GM15510 (cell line): ENCODE results near the gene GPR39.

Source experiments
- POLR2A ChIP-seq: IDR thresholded peaks from 3 replicates; pipeline ENCODE4 v1.6.1; 2011; ENCODE audit warnings: borderline replicate concordance; ENCODE audit not compliant: insufficient read length; ENCODE audit errors: extremely low read depth

The GPR39 gene

DNA sequence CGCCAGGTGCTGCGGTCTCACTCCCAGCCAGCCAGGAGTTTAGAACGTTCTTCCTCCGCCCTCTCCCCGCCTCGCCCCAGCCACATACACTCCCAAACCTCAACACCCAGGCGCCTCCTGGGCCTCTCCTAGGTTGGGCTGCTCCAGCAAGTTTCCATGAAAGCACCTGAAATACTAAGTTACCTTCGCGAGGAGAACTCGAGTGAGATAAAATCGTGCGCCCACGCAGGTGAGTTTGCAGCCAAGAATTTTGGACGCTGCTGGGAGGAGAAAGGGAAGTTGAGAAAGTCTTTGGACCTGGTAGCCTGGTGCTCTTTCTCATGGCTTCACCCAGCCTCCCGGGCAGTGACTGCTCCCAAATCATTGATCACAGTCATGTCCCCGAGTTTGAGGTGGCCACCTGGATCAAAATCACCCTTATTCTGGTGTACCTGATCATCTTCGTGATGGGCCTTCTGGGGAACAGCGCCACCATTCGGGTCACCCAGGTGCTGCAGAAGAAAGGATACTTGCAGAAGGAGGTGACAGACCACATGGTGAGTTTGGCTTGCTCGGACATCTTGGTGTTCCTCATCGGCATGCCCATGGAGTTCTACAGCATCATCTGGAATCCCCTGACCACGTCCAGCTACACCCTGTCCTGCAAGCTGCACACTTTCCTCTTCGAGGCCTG, at the start of gene GPR39:
GPR39 (plus strand) TSS at position 83 of the 673 bp plus-strand sequence.
- TF ChIP-seq POLR2A, result no peak

DNA sequence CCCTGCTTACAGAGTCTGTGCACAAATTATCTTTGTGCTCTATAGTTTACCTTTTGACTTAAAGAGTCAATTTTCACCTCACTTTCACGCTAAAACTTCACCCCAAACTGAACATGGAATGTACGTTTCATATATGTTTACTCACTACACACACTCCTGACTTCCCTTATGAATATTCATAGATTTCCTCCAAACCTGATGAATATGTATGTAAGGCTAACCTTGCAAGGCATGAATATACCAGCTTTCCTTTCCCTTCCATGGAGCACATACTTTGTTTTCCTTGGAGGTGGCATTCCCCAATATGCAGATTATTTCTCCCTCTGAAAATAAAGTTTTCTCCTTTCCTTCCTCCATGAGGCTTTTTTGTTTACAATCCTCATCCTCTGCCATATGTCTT, 48.4 kb upstream of the GPR39 start:
- TF ChIP-seq POLR2A, result no peak

DNA sequence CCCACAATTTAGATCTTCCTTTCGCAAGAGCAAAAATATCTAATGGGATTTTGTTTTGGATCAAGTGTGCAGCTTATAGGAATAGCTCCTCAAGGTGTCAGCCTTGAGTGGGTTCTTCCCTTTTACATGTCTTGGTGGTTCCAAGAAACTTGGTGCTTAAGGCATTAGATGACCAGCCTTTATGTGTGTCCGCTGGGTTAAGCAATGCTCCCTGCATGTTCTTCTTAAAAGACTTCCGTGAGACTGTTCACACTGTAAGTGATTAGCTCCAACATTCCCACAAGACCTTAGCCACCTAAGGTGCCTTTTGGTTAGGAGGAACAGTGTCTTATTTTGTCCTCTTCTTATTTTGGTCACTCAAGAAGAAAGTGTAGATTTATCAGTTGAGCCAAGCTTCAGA, 44.3 kb upstream of the GPR39 start:
- no peak for TF ChIP-seq POLR2A

DNA sequence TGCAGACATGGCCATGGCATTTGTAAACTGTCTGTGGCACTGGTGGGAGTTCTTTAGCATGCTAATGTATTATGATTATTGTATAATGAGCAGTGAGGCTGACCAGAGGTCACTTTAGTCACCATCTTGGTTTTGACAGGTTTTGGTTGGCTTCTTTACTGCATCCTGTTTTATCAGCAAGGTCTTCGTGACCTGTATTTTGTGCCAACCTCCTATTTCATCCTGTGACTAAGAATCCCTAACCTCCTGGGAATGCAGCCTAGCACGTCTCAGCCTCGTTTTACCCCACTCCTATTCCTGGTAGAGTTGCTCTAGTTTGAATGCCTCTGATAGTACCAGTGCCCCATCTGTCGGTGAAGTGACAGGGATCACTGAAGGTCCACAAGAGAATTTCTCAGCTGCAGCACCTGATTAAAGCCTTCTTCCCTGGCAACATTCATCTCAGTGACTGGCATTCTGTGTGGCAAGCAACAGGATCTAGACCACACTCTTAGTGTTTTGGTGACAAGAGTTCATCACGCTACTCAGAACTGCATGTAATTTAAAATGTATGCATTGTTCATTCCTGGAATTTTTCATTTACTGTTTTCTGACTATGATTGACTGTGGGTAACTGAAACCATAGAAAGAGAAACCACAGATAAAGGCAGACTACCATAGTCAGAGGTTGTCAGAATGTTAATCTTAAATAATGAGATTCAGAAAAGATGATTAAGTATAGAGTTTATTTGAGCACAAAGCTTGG, 43.0 kb upstream of the GPR39 start:
- TF ChIP-seq POLR2A, result no peak

DNA sequence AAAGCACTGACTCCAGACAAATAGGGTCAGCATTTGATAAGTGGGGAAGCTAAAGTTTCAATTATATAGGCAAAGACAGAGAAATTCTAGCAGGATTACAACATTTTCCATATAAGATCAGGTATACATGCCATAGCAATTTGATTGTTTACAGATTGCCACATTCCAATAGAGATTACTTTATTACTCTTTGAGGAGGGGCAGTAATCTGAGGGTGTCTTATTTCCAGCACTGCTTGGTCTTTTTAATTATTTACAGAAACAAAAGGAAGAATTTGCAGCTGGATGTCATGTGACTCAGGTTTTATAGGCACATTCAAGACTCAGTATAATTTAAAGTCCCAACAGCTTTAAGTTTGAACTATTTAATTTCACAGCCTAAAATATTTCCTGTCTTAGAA, 42.5 kb upstream of the GPR39 start:
- no peak for TF ChIP-seq POLR2A

DNA sequence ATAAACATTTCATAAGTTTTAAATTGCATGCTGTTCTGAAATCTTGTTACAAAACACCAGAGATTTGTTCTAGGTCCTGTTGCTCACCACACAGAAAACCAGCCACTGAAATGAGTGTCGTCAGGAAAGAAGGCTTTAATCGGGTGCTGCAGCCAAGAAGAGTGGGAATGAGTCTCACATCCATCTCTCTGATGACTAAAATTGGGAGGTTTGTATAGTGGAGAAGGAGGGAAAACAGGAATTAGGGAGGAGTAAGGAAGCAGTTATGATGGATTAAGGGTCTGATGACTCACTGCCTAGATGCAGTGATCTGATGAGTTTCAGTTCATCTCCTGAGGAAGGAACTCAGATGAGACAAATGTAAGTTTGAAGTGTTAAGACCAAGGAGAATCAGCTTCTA, 42.1 kb upstream of the GPR39 start:
- no peak for TF ChIP-seq POLR2A

DNA sequence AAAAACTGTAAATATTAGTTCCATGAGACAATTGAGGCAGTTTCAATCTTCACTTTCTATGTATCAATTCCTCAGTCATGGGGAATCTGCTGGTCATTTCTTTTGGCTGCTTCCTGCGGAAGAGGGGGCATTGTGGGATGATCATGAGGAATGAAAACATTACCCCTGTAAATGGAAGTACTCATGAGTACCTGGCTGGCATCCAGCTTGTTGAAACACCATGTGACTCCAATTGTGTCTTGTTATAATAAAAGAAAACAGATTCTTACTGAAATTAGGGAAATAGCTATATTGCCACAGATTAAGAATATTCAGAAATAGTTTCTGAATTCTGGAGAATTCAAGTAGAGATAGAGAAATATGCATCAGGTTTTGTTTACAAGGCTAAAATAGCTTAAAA, 41.6 kb upstream of the GPR39 start:
- TF ChIP-seq POLR2A, result no peak

DNA sequence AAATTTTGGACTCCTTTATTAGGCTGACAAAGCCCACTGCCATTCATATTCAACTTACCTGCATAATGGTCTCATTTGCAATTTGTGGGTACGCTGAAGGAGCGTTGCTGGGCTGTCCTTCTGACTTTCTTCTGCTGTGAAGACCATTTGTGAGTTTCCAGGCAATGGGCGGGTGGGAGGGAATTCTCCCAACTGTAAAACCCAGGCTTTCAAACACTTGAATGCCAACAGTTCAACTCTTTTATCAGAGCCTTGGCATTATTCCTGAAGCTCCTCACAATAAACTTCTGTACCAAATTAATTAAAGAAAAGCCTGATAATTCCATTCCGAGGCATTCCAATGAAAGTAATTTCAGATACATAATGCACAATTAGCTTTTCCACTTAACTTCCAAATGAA, 35.2 kb upstream of the GPR39 start:
- no peak for TF ChIP-seq POLR2A

DNA sequence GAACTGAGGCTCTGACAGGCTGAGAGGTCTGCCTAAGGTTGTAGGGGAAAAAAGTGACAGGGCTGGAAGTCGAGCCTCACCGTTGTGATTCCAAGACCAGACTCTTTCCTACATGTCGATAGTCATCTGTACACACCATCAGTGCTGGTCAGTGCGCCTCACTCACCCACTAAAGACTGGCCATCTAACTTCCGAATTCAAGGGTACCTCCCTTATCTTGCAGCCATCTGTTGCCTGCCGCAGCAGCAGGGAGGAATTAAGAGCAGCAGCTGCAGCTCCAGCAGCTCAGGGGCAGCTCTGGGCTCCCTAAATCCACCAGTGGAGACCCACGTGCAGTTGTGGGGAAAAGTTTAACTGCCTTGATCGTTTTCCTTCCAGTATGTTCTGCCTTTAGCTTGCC, 32.6 kb upstream of the GPR39 start:
- TF ChIP-seq POLR2A, result no peak

DNA sequence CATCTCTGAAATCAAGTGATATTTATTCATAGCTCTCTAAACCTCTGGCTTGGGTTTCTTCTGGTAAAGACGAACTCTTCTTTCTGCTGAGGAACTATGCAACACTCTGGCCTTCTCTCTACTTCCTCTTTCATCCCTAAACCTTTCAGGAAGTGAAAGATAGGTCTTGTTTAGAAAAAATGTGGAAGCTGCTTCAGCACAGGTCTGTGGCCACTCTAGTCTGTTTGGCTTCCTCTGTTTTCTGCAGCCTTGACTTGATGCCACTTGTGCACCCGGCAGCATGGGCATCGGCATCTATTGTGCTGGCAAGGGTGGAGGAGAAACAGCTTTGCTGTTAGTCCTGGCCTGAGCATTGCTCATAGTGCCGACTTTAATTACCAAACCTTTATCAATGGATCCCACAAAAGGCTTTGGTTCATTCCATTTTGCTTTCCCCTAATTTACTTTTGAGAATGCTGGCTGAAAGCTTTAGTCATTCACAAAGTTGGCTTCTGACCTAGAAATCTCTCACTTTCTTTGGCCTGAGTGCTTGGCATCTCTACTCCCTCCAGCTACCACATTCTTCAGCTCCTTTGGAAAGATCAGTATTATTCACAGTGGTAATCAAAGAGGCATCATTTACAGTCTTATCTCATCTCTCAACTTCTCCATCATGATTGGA, 32.0 kb upstream of the GPR39 start:
- TF ChIP-seq POLR2A, result no peak

DNA sequence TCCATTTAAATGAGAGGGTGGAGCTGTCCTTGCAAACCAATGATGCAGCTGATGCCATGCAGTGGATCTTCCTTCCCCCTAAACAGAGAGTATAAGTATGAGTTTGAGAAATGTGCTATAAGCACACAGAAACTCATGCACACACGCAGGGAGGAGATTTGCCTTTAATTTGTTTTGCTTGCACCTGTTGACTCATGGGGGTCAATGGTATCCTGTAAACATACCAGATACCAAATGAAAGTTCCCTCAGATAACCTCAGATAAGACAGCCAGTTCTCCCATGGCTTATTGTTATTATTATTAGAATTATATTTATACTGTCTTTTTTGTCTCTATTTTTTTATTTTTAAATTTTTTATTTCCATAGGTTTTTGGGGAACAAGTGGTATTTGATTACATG, 29.5 kb upstream of the GPR39 start:
- no peak for TF ChIP-seq POLR2A

DNA sequence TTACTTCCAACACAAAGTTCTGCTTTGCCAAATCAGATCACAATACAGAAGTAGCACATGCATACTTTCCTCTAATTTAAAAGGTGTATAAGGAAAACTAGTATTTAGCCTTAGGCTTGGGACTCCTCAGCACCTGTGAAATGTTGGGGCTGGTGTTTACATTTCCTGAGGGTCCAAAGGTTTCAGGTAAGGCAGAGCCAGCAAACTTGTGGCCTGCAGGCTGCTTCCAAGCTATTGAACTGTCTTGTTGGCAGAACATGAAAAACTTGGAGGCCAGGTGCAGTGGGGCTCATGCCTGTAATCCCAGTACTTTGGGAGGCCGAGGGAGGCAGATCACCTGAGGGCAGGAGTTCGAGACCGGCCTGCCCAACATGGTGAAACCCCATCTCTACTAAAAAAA, 26.5 kb upstream of the GPR39 start:
- no peak for TF ChIP-seq POLR2A

DNA sequence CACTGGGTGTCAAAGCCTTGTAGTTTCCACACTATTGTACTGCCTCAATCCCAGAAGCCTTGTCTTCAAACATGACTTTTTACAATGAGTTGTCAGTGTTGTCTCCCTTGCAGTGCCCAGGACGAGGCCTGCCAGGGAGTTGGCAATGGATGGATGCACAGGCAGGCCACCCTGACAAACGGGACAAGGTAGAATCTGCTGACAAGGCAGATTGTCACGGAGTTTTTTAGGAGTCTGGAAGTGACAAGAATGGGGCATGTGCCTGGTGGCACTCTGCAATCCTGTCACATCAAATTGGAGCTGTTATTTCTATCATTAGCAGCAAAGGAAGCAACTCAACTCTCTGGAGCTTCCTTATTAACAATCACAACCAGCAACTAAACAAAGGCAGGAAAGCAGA, 25.2 kb upstream of the GPR39 start:
- no peak for TF ChIP-seq POLR2A

DNA sequence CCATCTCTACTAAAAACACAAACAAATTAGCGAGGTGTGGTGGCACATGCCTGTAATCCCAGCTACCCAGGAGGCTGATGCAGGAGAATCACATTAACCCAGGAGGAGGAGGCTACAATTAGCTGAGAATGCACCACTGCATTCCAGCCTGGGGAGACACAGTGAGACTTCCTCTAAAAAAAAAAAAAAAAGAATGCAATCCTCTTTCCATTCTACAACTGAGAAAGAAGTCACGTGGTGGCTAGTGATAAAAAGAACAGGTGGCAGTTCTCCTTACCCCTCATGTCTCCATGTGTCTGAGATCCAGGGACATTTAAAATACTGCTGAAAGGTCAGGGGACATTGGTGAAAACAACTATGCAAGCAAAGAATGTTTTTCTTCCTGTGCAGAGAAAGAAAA, 24.4 kb upstream of the GPR39 start:
- TF ChIP-seq POLR2A, result no peak

DNA sequence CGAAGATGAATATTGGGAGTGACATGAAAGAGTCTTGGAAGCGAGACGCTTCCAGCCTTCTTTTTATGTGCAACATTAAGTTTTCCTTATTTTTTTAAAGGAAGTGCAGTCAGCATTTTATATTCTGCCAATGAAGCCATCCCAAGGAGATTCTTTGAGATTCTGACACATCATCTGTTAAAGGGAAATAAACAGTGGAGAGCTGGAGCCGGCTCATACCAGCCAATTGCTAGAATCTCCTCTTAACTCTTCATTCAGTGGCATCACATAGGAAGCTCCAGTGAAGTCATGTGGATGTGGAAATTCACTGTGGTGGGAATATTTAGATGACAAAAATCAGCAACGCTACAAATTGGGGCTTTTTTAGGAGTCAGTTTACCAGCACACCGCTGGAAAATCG, 23.7 kb upstream of the GPR39 start:
- no peak for TF ChIP-seq POLR2A

DNA sequence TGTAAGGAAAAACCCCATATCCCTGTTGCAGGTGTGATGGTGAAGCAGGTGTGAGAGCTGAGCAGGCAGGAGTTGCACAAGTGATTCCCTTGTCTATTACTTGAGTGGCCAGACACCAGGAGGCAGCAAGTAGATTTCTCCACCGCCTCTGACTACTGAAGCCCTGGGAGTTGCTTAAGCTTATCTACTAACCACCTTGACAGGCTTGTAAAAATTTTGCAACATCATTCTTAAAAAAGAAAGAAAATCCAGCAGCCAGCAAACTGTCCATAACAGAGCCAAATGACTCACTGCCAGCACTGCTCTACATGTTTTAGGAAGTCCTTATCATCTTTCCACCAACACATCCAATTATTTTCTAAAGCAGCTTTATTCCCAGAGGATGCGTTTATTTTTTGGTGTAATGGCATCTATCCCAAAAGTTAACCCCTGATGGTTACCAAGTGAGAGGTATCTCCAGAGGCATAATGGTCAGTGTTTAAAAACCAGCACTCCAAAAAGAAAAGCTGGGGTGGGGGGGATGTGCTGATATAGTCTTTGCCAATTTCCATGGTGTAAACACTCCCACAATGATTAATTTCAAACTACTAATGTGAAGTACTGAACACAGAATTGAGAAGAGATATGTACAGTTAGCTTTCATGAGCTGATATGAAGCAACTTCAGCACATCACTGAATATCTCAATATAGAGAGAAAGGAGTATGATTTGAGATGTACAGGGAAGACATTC, 16.3 kb upstream of the GPR39 start:
- TF ChIP-seq POLR2A, result no peak

DNA sequence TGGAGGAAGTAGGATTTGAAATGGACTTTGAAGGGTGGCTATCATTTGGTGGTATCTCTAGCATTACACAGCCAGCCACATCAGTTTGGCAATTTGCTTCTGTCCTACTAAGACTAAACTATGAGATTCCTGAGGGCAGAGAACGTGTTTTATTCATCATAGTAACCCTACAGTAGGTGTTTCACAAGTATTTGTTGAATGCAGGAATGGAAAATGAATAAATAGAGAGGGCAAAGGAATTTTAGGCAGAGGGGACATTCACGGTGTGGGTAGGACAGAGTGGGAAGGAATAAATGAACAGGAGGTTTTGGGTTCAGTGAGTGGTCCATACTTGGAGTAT, 15.7 kb upstream of the GPR39 start:
- no peak for TF ChIP-seq POLR2A

DNA sequence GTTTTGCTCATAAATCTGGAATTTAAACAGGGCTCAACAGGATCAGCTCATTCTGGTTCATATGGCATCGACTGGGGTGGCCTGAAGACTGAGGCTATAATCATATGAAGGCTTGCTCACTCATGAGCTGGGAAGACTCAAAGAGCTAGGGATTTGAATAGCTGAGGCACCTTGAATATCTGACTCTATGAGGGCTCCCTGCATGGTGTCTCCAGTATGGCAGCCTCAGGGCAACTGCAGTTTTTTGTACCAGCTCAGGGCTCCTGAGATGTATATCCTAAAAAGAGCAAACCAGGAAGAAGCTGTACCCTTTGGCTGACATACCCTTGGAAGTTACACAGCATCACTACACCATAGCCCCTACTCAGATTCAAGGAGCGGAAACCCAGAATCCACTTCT, 15.3 kb upstream of the GPR39 start:
- no peak for TF ChIP-seq POLR2A
